SK-N-SH (cell line): ENCODE data around the gene CD164L2. TPM values are rescaled to one million over a fixed set of nuclear protein-coding genes. Genes with fewer than 3 reads are reported as not detected.

Experiments
- CTCF ChIA-PET: fragments of 300-600, 350-600 bp; formaldehyde crosslinking; extraction: SDS; loops from one replicate; lab custom pipeline; 2021; lab: Yijun Ruan, JAX
- POLR2A ChIA-PET: fragments of 350-600 bp; sonication (Branson Sonifier 250); formaldehyde crosslinking; extraction: SDS; loops from one replicate; lab custom pipeline; 2020; ENCODE audit warnings: antibody characterized with exemption, inconsistent platforms; lab: Yijun Ruan, JAX
- DNase-seq: peaks from one replicate; pipeline ENCODE4 v3.0.0; 2012
- H2AFZ ChIP-seq: fragments of 200-600 bp; sonication (generic); 2 replicates; pipeline ENCODE4 v1.8.1; 2016; ENCODE audit warnings: antibody characterized with exemption, mild to moderate bottlenecking, low read depth
- H3F3A ChIP-seq: fragments of 200-600 bp; sonication (generic); replicated peaks from 2 replicates; pipeline ENCODE3; 2016; ENCODE audit warnings: antibody characterized with exemption, mild to moderate bottlenecking; ENCODE audit not compliant: insufficient read depth
- H3K27ac ChIP-seq, 2 experiments: fragments of 200-500 bp in 1 of 2; fragments of 200-600 bp in 1 of 2; sonication (Bioruptor generic) in 1 of 2; sonication (generic), shearing (Covaris generic) in 1 of 2; 2 replicates each; pipeline versions ENCODE4 v1.5.1 to v1.6.1; 2014 to 2016; ENCODE audit warnings: low read depth in 2 of 2, inconsistent platforms in 1 of 2, low read length in 1 of 2, mild to moderate bottlenecking in 1 of 2, mixed read lengths in 1 of 2
- H3K27me3 ChIP-seq: fragments of 200-600 bp; sonication (generic), shearing (Covaris generic); 2 replicates; pipeline ENCODE4 v1.6.1; 2016; ENCODE audit warnings: mixed run types; ENCODE audit not compliant: insufficient read depth
- H3K36me3 ChIP-seq, 2 experiments: fragments of 200-500 bp in 1 of 2; fragments of 200-600 bp in 1 of 2; sonication (Bioruptor generic) in 1 of 2; sonication (generic) in 1 of 2; replicated peaks in 1 of 2; 2 replicates each; pipeline versions ENCODE3 to v1.5.1; 2014 to 2016; ENCODE audit warnings: low read length in 1 of 2, mild to moderate bottlenecking in 1 of 2; ENCODE audit not compliant: insufficient read depth in 2 of 2, control insufficient read depth in 1 of 2
- H3K4me1 ChIP-seq, 2 experiments: fragments of 200-500 bp in 1 of 2; fragments of 200-600 bp in 1 of 2; sonication (Bioruptor generic) in 1 of 2; sonication (generic), shearing (Covaris generic) in 1 of 2; 2 replicates each; pipeline versions ENCODE4 v1.5.1 to v1.6.1; 2014 to 2016; ENCODE audit warnings: low read depth in 1 of 2, low read length in 1 of 2, mixed run types in 1 of 2; ENCODE audit not compliant: insufficient read depth in 2 of 2, control insufficient read depth in 1 of 2
- H3K4me2 ChIP-seq: fragments of 200-600 bp; sonication (generic), shearing (Covaris generic); 2 replicates; pipeline ENCODE4 v1.6.1; 2017; ENCODE audit warnings: mixed run types
- H3K4me3 ChIP-seq, 2 experiments: fragments of 200-500 bp in 1 of 2; fragments of 200-600 bp in 1 of 2; sonication (Bioruptor generic) in 1 of 2; sonication (generic), shearing (Covaris generic) in 1 of 2; 2 replicates each; pipeline versions ENCODE4 v1.5.1 to v1.8.1; 2014 to 2016; ENCODE audit warnings: low read depth in 2 of 2, inconsistent platforms in 1 of 2, low read length in 1 of 2, mild to moderate bottlenecking in 1 of 2, mixed read lengths in 1 of 2, moderate library complexity in 1 of 2
- H3K79me2 ChIP-seq: fragments of 200-600 bp; sonication (generic); 2 replicates; pipeline ENCODE4 v1.8.1; 2017; ENCODE audit warnings: mild to moderate bottlenecking; ENCODE audit not compliant: insufficient read depth
- H3K9ac ChIP-seq: fragments of 200-600 bp; sonication (generic); 2 replicates; pipeline ENCODE4 v1.6.1; 2017; ENCODE audit warnings: mixed run types
- H3K9me2 ChIP-seq: fragments of 200-600 bp; sonication (generic); 2 replicates; pipeline ENCODE4 v1.6.1; 2017; ENCODE audit warnings: mixed run types
- H3K9me3 ChIP-seq: fragments of 200-600 bp; sonication (generic); 2 replicates; pipeline ENCODE4 v1.6.1; 2017; ENCODE audit warnings: mixed run types, mild to moderate bottlenecking, moderate library complexity
- H4K20me1 ChIP-seq: fragments of 200-600 bp; sonication (generic); 2 replicates; pipeline ENCODE4 v1.6.1; 2017; ENCODE audit warnings: mild to moderate bottlenecking, mixed run types; ENCODE audit not compliant: insufficient read depth
- CTCF ChIP-seq: fragments of 200-600 bp; sonication (generic); IDR thresholded peaks from 2 replicates; pipeline ENCODE4 v1.6.1; 2017; ENCODE audit warnings: antibody characterized with exemption, mild to moderate bottlenecking, moderate library complexity
- ELF1 ChIP-seq: IDR thresholded peaks from 2 replicates; pipeline ENCODE4 v1.4.0; 2012
- EP300 ChIP-seq, 2 experiments: IDR thresholded peaks; 2 replicates each; pipeline versions ENCODE4 v1.4.0 to v1.6.1; 2012; ENCODE audit warnings: borderline replicate concordance in 1 of 2, low read depth in 1 of 2, low read length in 1 of 2
- EZH2phosphoT487 ChIP-seq: fragments of 200-600 bp; sonication (generic); IDR thresholded peaks from 2 replicates; pipeline ENCODE4 v1.6.1; 2017; ENCODE audit warnings: low read depth, mixed run types, mild to moderate bottlenecking, antibody characterized with exemption, moderate library complexity, borderline replicate concordance
- FOSL2 ChIP-seq: IDR thresholded peaks from 2 replicates; pipeline ENCODE4 v1.4.0; 2012; ENCODE audit warnings: low read depth, mild to moderate bottlenecking, moderate library complexity, borderline replicate concordance
- FOXJ3 ChIP-seq: sonication (generic); formaldehyde crosslinking; IDR thresholded peaks from 2 replicates; pipeline ENCODE4 v1.5.1; 2020; ENCODE audit warnings: mild to moderate bottlenecking, missing genetic modification reagents
- GABPA ChIP-seq: IDR thresholded peaks from 2 replicates; pipeline ENCODE4 v1.4.0; 2012; ENCODE audit warnings: low read depth, mild to moderate bottlenecking
- GATA2 ChIP-seq: sonication (generic); formaldehyde crosslinking; IDR thresholded peaks from 2 replicates; pipeline ENCODE4 v1.5.0; 2020; ENCODE audit warnings: mild to moderate bottlenecking, missing genetic modification reagents
- MXI1 ChIP-seq: IDR thresholded peaks from 2 replicates; pipeline ENCODE4 v1.6.1; 2012; ENCODE audit warnings: mild to moderate bottlenecking, low read depth, low read length, improper control_type of control experiment
- POLR2AphosphoS5 ChIP-seq: IDR thresholded peaks from 2 replicates; pipeline ENCODE4 v1.6.1; 2012; ENCODE audit warnings: low read depth, low read length
- RCOR1 ChIP-seq: fragments of 150-350 bp; IDR thresholded peaks from 2 replicates; pipeline ENCODE4 v1.6.1; 2017; ENCODE audit warnings: antibody characterized with exemption, low read length
- RFX5 ChIP-seq: IDR thresholded peaks from 2 replicates; pipeline ENCODE4 v1.6.1; 2012; ENCODE audit warnings: mild to moderate bottlenecking, improper control_type of control experiment, low read length
- RXRA ChIP-seq: IDR thresholded peaks from 2 replicates; pipeline ENCODE4 v1.4.0; 2012; ENCODE audit warnings: low read depth, mild to moderate bottlenecking, borderline replicate concordance
- SIN3A ChIP-seq: IDR thresholded peaks from 2 replicates; pipeline ENCODE4 v1.6.1; 2012; ENCODE audit warnings: low read depth, mild to moderate bottlenecking, low read length, moderate library complexity, borderline replicate concordance
- SMC3 ChIP-seq: IDR thresholded peaks from 2 replicates; pipeline ENCODE4 v1.6.1; 2012; ENCODE audit warnings: low read depth, low read length, improper control_type of control experiment
- TAF1 ChIP-seq: IDR thresholded peaks from 2 replicates; pipeline ENCODE4 v1.6.1; 2012; ENCODE audit warnings: low read depth, mild to moderate bottlenecking, low read length, moderate library complexity, borderline replicate concordance
- TEAD4 ChIP-seq: IDR thresholded peaks from 2 replicates; pipeline ENCODE4 v1.4.0; 2012; ENCODE audit warnings: mild to moderate bottlenecking, borderline replicate concordance; ENCODE audit not compliant: insufficient read depth
- WGBS: methylation state at CpG from one replicate; pipeline ENCODE4 v1.1.6; 2017; ENCODE audit warnings: low lambda C conversion rate; 5-methylcytosine and 5-hydroxymethylcytosine counted together
- polyA plus RNA-seq, 3 experiments: library from polyadenylated mRNA; depleted of rRNA; stranded (reverse); fragments of >200 nt; gene quantifications; 2 replicates each; pipeline ENCODE4 v1.2.3, GENCODE V29; 2012
- TF ChIP-seq, protein P1 (sequence below): IDR thresholded peaks from 2 replicates; pipeline ENCODE4 v1.4.0; 2012; ENCODE audit warnings: low read depth, borderline replicate concordance
- TF ChIP-seq, protein P2 (sequence below): IDR thresholded peaks from 2 replicates; pipeline ENCODE4 v1.4.0; 2012; ENCODE audit warnings: low read depth

CD164L2 gene
- polyA plus RNA-seq, 1 of the 3 experiments (the other 2 are of a cell fraction), result 0.05 TPM

DNA sequence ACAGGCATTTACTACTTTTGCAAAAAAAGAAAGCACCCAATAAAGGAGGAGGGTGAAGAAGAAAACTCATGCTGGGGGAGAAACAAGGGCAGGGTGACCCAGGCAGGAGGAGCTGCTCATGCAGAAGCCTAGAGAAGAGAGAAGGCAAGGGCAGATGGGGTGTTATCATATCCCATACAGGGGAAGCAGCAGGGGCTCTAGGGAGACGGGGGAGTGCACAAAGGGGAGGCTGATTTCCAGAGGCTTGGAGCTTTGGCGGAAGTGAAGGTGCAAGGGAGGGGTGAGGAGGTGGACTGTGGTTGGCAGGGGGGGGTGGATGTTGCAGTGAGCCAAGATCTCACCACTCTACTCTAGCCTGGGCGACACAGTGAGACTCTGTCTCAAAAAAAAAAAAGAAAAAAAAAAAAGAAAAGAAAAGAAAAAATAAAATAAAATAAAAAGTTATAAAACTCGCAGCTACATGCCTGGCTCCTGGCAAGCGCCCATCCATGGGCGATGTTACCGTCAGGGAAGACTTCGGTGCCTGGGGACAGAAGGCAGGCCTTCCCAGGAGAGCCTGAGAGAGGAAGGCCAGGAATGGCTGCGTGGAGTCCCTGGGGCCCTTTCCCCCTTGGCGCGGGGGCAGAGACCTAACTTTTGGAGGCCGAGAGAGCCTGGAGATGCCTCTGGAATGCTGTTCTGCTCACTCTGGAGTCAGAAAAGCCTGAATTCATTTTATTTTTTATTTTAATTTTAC is 5.2 kb downstream of the CD164L2 start:
- no peaks in the 10 kb centered on the region for H4K20me1 ChIP-seq
- no peaks in the 10 kb centered on the region for H3K36me3 ChIP-seq
- TF ChIP-seq, protein P1, sequence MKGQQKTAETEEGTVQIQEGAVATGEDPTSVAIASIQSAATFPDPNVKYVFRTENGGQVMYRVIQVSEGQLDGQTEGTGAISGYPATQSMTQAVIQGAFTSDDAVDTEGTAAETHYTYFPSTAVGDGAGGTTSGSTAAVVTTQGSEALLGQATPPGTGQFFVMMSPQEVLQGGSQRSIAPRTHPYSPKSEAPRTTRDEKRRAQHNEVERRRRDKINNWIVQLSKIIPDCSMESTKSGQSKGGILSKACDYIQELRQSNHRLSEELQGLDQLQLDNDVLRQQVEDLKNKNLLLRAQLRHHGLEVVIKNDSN, result no peak
- TF ChIP-seq TAF1 (no peak), SIN3A (no peak), RCOR1 (no peak), ELF1 (no peak), GABPA (no peak), FOXJ3 (no peak), EP300 (IDR thresholded peaks at IDR 0.05; ENCODE audit: borderline replicate concordance in 1 of 2, low read depth in 1 of 2, low read length in 1 of 2) (no peak), EZH2phosphoT487 (no peak), CTCF (no peak), SMC3 (no peak), FOSL2 (no peak), TEAD4 (no peak), RXRA (no peak), MXI1 (no peak), RFX5 (no peak), GATA2 (CRISPR knock-in tag) (no peak), POLR2AphosphoS5 (no peak)
- TF ChIP-seq, protein P2, sequence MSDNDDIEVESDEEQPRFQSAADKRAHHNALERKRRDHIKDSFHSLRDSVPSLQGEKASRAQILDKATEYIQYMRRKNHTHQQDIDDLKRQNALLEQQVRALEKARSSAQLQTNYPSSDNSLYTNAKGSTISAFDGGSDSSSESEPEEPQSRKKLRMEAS, result no peak
- TF ChIP-seq, all 33 proteins: peak for 0
- 92% methylated on average over 12 of the region's 12 CpGs for WGBS
- no peak for DNase-seq
- Histone ChIP-seq H3K9me2 (no peaks in the 10 kb centered on the region), H3F3A (no peaks in the 10 kb centered on the region), H3K4me1 (peaks cover 0 to 10% of the 10 kb centered on the region in 2 experiments; a peak in 1 of 4 replicates), H3K4me2 (no peak overlapping the region), H3K27ac (no peak overlapping the region), H3K9ac (no peak overlapping the region), H3K4me3 (no peak overlapping the region), H2AFZ (no peak overlapping the region), H3K27me3 (no peaks in the 10 kb centered on the region), H3K9me3 (no peaks in the 10 kb centered on the region), H3K79me2 (no peaks in the 10 kb centered on the region)
- ChIA-PET CTCF (interaction anchor here (0.6 to 13.1 kb wide), 11 partner anchors 9 to 333 kb away, joined by 3 to 154 read pairs (median 5); partner anchors contain the start of gene MAP3K6), POLR2A (no interaction called here)
